IMR-90 (cell line): ENCODE measurements around the gene TMEM9. TPM values are rescaled to one million over a fixed set of nuclear protein-coding genes. Genes with fewer than 3 reads are reported as not detected.

Source experiments
- ATAC-seq: fragments of 200-7000 bp; cut with Tn5 transposase; 2 replicates; pipeline ENCODE4 v1.9.1; 2020; ENCODE audit warnings: low read depth, mild to moderate bottlenecking, moderate library complexity
- BruUV-seq: library from RNA; stranded (reverse); fragments of 400-500 nt; replicated peaks from 2 replicates; lab custom pipeline; 2021; lab: Mats Ljungman, UMichigan
- CTCF ChIA-PET: fragments of 300-600 bp; formaldehyde crosslinking; extraction: SDS; loops from one replicate; lab custom pipeline; 2021; ENCODE audit warnings: antibody characterized with exemption; lab: Yijun Ruan, JAX
- POLR2A ChIA-PET: fragments of 300-600 bp; sonication (Branson Sonifier 250); formaldehyde crosslinking; loops from one replicate; lab custom pipeline; 2022; ENCODE audit warnings: antibody characterized with exemption; ENCODE audit not compliant: unreplicated experiment; lab: Charles Lee
- DNase-seq: peaks from one replicate; pipeline ENCODE4 v3.0.0; 2013
- H2AFZ ChIP-seq: replicated peaks from 2 replicates; pipeline ENCODE3; 2013; ENCODE audit warnings: low read length, mild to moderate bottlenecking; ENCODE audit not compliant: poor library complexity
- H2AK5ac ChIP-seq: 2 replicates; pipeline ENCODE4 v1.6.1; 2013; ENCODE audit warnings: low read depth, low read length, inconsistent platforms
- H2AK9ac ChIP-seq: replicated peaks from 2 replicates; pipeline ENCODE3; 2013; ENCODE audit warnings: mild to moderate bottlenecking, low read depth, low read length, moderate library complexity; ENCODE audit not compliant: poor library complexity
- H2BK120ac ChIP-seq: 2 replicates; pipeline ENCODE4 v1.6.1; 2013; ENCODE audit warnings: low read depth, low read length, inconsistent platforms
- H2BK15ac ChIP-seq: 3 replicates; pipeline ENCODE4 v1.6.1; 2013; ENCODE audit warnings: low read depth, low read length, inconsistent platforms
- H2BK20ac ChIP-seq: 2 replicates; pipeline ENCODE4 v1.6.1; 2013; ENCODE audit warnings: low read depth, mild to moderate bottlenecking, inconsistent platforms, low read length, moderate library complexity
- H2BK5ac ChIP-seq: 2 replicates; pipeline ENCODE4 v1.6.1; 2013; ENCODE audit warnings: mild to moderate bottlenecking, low read depth, low read length, inconsistent platforms; ENCODE audit not compliant: poor library complexity, severe bottlenecking
- H3K14ac ChIP-seq: replicated peaks from 2 replicates; pipeline ENCODE4 v1.6.1; 2013; ENCODE audit warnings: low read depth, low read length, inconsistent platforms
- H3K18ac ChIP-seq: 2 replicates; pipeline ENCODE4 v1.6.1; 2013; ENCODE audit warnings: low read depth, low read length, control low read depth
- H3K23ac ChIP-seq: 2 replicates; pipeline ENCODE4 v1.6.1; 2013; ENCODE audit warnings: low read depth, low read length, inconsistent platforms
- H3K27ac ChIP-seq: 2 replicates; pipeline ENCODE4 v1.5.1; 2013; ENCODE audit warnings: mild to moderate bottlenecking, control low read depth, low read length; ENCODE audit not compliant: insufficient read depth
- H3K27me3 ChIP-seq: 2 replicates; pipeline ENCODE4 v1.6.1; 2013; ENCODE audit warnings: low read length; ENCODE audit not compliant: control insufficient read depth, insufficient read depth
- H3K36me3 ChIP-seq: 2 replicates; pipeline ENCODE4 v1.6.1; 2013; ENCODE audit warnings: low read length, mixed read lengths; ENCODE audit not compliant: control insufficient read depth, insufficient read depth
- H3K4ac ChIP-seq: 2 replicates; pipeline ENCODE4 v1.6.1; 2013; ENCODE audit warnings: low read depth, low read length, inconsistent platforms
- H3K4me1 ChIP-seq: 2 replicates; pipeline ENCODE4 v1.6.1; 2013; ENCODE audit warnings: low read length, mixed read lengths; ENCODE audit not compliant: control insufficient read depth, insufficient read depth
- H3K4me2 ChIP-seq: 2 replicates; pipeline ENCODE4 v1.6.1; 2013; ENCODE audit warnings: low read depth, mild to moderate bottlenecking, control low read depth, low read length, moderate library complexity
- H3K4me3 ChIP-seq: 2 replicates; pipeline ENCODE4 v1.5.1; 2013; ENCODE audit warnings: low read depth, mild to moderate bottlenecking, control low read depth, low read length, moderate library complexity; ENCODE audit not compliant: insufficient read depth
- H3K56ac ChIP-seq: 2 replicates; pipeline ENCODE4 v1.6.1; 2013; ENCODE audit warnings: low read length, inconsistent platforms; ENCODE audit not compliant: insufficient read depth; ENCODE audit errors: extremely low read depth
- H3K79me1 ChIP-seq, 2 experiments: 2 replicates each; pipeline ENCODE4 v1.6.1; 2013; ENCODE audit warnings: low read length in 2 of 2, inconsistent platforms in 1 of 2, low read depth in 1 of 2
- H3K9ac ChIP-seq: 2 replicates; pipeline ENCODE4 v1.6.1; 2013; ENCODE audit warnings: low read depth, low read length, control low read depth
- H3K9me1 ChIP-seq: 2 replicates; pipeline ENCODE4 v1.6.1; 2013; ENCODE audit warnings: low read length, inconsistent platforms; ENCODE audit not compliant: insufficient read depth
- H3K9me3 ChIP-seq: 2 replicates; pipeline ENCODE4 v1.6.1; 2013; ENCODE audit warnings: low read length; ENCODE audit not compliant: control insufficient read depth, insufficient read depth
- H4K20me1 ChIP-seq: 2 replicates; pipeline ENCODE4 v1.6.1; 2013; ENCODE audit warnings: low read length, inconsistent platforms; ENCODE audit not compliant: insufficient read depth
- H4K5ac ChIP-seq: 2 replicates; pipeline ENCODE4 v1.6.1; 2013; ENCODE audit warnings: mild to moderate bottlenecking, low read depth, low read length, control low read depth
- H4K8ac ChIP-seq, 2 experiments: 2 replicates each; pipeline ENCODE4 v1.6.1; 2013; ENCODE audit warnings: low read depth in 2 of 2, low read length in 2 of 2, control low read depth in 1 of 2, inconsistent platforms in 1 of 2
- H4K91ac ChIP-seq: 2 replicates; pipeline ENCODE4 v1.6.1; 2013; ENCODE audit warnings: low read depth, low read length, inconsistent platforms; ENCODE audit not compliant: insufficient read depth
- BHLHE40 ChIP-seq: fragments of 150-350 bp; IDR thresholded peaks from 2 replicates; pipeline ENCODE4 v1.6.1; 2016; ENCODE audit warnings: mild to moderate bottlenecking, low read depth, low read length
- CHD1 ChIP-seq: IDR thresholded peaks from 2 replicates; pipeline ENCODE4 v1.6.1; 2012; ENCODE audit warnings: low read depth, low read length, improper control_type of control experiment
- MAZ ChIP-seq: IDR thresholded peaks from 2 replicates; pipeline ENCODE4 v1.6.1; 2012; ENCODE audit warnings: low read depth, mild to moderate bottlenecking, low read length, improper control_type of control experiment, moderate library complexity, borderline replicate concordance
- RCOR1 ChIP-seq: IDR thresholded peaks from 2 replicates; pipeline ENCODE4 v1.6.1; 2012; ENCODE audit warnings: mild to moderate bottlenecking, low read length, improper control_type of control experiment; ENCODE audit not compliant: insufficient replicate concordance
- RFX5 ChIP-seq: IDR thresholded peaks from 2 replicates; pipeline ENCODE4 v1.8.0; 2012; ENCODE audit warnings: low read depth, mild to moderate bottlenecking, low read length, moderate library complexity
- WGBS, 2 experiments: methylation state at CpG; one replicate each; pipeline versions ENCODE4 v1.1.5 to v1.1.7; 2013; ENCODE audit warnings: missing lambda C conversion rate in 2 of 2; ENCODE audit not compliant: insufficient read length in 1 of 2; ENCODE audit errors: extremely low coverage in 2 of 2; 5-methylcytosine and 5-hydroxymethylcytosine counted together
- dilution Hi-C: fragments of 300-500 bp; cut with HindIII; formaldehyde crosslinking; loops from one replicate; pipeline ENCODE4 v1.14.3; 2018; ENCODE audit warnings: low sequenced_read_pairs; ENCODE audit not compliant: unreplicated experiment
- in situ Hi-C: fragments of 300-500 bp; cut with MboI; formaldehyde crosslinking; loops from 3 replicates; pipeline ENCODE4 v1.14.3; 2019; ENCODE audit warnings: low sequenced_read_pairs, inconsistent platforms, mixed read lengths
- intact Hi-C: fragments of 100-400 bp; cut with micrococcal nuclease; formaldehyde crosslinking; loops from 2 replicates; pipeline ENCODE4 v1.10.0; 2022
- polyA plus RNA-seq, 3 experiments: library from polyadenylated mRNA; depleted of rRNA; stranded (reverse); fragments of >200 nt; gene quantifications; 2 replicates each; pipeline ENCODE4 v1.2.3, GENCODE V29; 2012; ENCODE audit warnings: low replicate concordance in 1 of 3
- total RNA-seq: library from RNA; depleted of rRNA; stranded (reverse); fragments of >200 nt; gene quantifications from 2 replicates; pipeline ENCODE4 v1.2.3, GENCODE V29; 2012
- TF ChIP-seq, protein P1 (sequence below): conservative IDR thresholded peaks from 2 replicates; pipeline ENCODE4 v1.5.1; 2012; ENCODE audit warnings: mild to moderate bottlenecking, low read depth, low read length, improper control_type of control experiment

TMEM9 gene
- total and polyA plus RNA-seq, 2 of the 4 experiments (the other 2 are of a cell fraction), result 76.7 to 107 TPM

DNA sequence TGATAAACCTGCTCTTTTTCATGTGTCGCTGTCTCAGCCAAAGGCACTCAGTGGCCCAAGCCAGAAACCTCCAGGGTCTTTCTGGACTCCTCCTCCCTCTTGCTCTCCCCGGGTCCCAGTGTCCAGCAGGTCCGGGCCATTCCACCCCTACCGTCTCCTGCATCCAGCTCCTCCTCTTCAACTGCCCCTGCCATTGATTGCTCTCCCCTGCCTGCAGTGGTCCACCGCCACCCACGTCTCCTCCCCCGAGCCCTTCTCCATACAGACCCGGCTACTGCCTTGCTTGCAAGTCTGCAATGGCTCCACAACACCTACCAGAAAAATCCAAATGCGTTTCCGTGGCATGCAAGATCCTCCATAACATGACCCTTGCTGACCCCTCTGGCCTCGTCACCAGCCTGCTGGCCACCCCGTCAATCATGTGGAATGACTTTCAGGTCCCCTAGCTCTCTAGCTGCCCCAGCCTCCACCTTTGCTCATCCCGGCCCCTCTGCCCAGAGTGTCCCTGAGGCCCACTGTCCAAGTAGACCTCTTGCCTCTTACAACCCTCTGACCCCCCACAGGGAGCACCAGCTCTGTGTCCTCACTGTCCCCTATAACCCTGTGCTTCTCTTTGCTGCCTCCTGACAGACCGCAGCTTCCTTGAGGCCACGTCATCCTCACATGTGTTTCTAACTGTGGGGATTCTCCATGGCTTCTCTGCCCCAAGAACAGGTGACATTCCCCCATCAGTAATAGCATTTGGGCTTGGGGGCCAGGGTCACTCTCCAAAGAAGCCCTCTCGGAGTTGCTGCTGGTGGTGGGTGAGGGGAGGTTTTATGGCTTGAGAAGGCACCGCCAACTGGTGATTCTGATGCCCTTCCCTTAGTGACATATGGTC, 57.1 kb downstream of the TMEM9 start:
- Histone ChIP-seq H3K4ac (no peak overlapping the region), H3K79me1 (no peaks in the 10 kb centered on the region), H2BK5ac (no peak overlapping the region), H4K5ac (no peak overlapping the region), H3K36me3 (no peaks in the 10 kb centered on the region), H2AK5ac (no peak overlapping the region), H3K4me1 (no peaks in the 10 kb centered on the region), H2AFZ (peak overlapping the region; percentile 49), H2BK20ac (no peak overlapping the region), H3K23ac (no peak overlapping the region), H4K20me1 (no peaks in the 10 kb centered on the region), H3K9me1 (no peaks in the 10 kb centered on the region), H3K9me3 (no peaks in the 10 kb centered on the region), H3K14ac (no peak overlapping the region), H3K27me3 (peaks cover 78% of the 10 kb centered on the region), H3K4me3 (no peak overlapping the region), H3K18ac (no peak overlapping the region), H3K4me2 (no peak overlapping the region), H3K9ac (no peak overlapping the region), H3K56ac (no peak overlapping the region), H4K8ac (no peak overlapping the region), H3K27ac (no peak overlapping the region), H2BK15ac (no peak overlapping the region), H2AK9ac (no peak overlapping the region), H4K91ac (no peak overlapping the region), H2BK120ac (no peak overlapping the region)
- TF ChIP-seq RCOR1, result no peak
- no peak for TF ChIP-seq MAZ
- TF ChIP-seq, protein P1, sequence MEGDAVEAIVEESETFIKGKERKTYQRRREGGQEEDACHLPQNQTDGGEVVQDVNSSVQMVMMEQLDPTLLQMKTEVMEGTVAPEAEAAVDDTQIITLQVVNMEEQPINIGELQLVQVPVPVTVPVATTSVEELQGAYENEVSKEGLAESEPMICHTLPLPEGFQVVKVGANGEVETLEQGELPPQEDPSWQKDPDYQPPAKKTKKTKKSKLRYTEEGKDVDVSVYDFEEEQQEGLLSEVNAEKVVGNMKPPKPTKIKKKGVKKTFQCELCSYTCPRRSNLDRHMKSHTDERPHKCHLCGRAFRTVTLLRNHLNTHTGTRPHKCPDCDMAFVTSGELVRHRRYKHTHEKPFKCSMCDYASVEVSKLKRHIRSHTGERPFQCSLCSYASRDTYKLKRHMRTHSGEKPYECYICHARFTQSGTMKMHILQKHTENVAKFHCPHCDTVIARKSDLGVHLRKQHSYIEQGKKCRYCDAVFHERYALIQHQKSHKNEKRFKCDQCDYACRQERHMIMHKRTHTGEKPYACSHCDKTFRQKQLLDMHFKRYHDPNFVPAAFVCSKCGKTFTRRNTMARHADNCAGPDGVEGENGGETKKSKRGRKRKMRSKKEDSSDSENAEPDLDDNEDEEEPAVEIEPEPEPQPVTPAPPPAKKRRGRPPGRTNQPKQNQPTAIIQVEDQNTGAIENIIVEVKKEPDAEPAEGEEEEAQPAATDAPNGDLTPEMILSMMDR, result no peak
- no peak for TF ChIP-seq BHLHE40
- no peak for TF ChIP-seq CHD1
- no peak for TF ChIP-seq RFX5
- intact Hi-C loops (no loop called here), dilution Hi-C loops (no loop called here), in situ Hi-C loops (no loop called here)
- no peak for ATAC-seq
- 32% methylated on average over 13 of the region's 17 CpGs; no CpG with 5 or more reads in 1 of the 2 experiments for WGBS, 2 experiments
- POLR2A ChIA-PET, result no interaction called here
- CTCF ChIA-PET, result no interaction called here
- DNase-seq, result no peak
- BruUV-seq, result no TSS peak
